Measurements from ENCODE around the gene DRC7. TPM values are rescaled to one million over a fixed set of nuclear protein-coding genes. Genes with fewer than 3 reads are reported as not detected.

DRC7 gene
- polyA plus RNA-seq, 1 donor from 2014 or later: 1.4 TPM

DNA sequence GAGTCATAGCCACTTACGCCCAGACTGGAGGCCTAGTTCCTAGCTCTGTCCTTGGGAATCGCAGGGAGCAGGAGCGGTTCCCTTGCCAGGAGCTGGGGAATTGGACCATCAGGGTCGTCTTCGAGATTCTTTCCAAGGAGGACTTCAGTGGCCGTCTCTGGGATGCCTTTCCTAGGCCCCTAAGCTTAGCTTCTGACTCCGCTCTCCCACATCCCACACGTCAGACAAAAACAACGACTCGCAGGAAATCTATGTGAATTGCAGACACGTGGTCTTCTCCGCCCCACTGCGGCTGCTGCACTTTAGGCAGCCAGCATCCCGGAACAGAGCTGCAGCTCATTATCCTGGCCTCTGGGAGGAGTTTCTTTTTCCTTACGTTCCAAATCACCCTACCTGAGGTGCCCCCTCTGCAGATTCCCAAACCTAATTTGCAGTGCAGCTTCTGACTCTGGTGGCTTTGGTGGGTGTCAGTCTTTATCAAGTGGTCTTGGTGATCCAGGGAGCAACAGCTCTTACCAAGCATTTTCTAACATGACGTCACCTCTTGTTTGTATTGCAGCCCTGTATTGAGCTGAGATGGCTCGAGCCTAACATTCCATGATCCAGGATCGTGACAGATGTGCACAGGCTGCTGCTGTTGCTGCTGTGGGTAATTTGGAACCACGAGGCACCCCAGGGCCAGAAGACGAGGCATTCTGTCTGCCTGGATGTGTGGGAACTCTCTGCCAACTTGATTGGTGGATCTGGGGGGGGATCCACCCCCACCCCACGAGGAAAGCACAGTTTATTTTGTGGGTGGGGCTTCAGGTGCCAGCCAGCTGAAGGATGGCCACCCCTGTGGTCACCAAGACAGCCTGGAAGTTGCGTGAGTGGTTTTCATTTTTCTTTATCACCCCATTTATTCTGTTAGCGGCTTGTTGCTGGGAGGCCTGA, 42.1 kb downstream of the DRC7 start:
- TF ChIP-seq RAD21 (conservative IDR thresholded peaks at IDR 0.05) (peak; percentile 36), MXI1 (conservative IDR thresholded peaks at IDR 0.05; ENCODE audit: poor library complexity, severe bottlenecking) (peak; percentile 37), POLR2AphosphoS5 (IDR thresholded peaks at IDR 0.05) (no peak), EZH2 (IDR thresholded peaks at IDR 0.05; ENCODE audit: borderline replicate concordance, insufficient read depth, low read length, poor library complexity, severe bottlenecking) (no peak), REST (IDR thresholded peaks at IDR 0.05; ENCODE audit: borderline replicate concordance) (no peak), EP300 (conservative IDR thresholded peaks at IDR 0.05; ENCODE audit: poor library complexity, severe bottlenecking) (no peak), SMC3 (conservative IDR thresholded peaks at IDR 0.05; ENCODE audit: poor library complexity) (peak; percentile 60), CTCF (IDR thresholded peaks at IDR 0.05; ENCODE audit: poor library complexity, severe bottlenecking) (peak; percentile 55), TAF1 (IDR thresholded peaks at IDR 0.05; ENCODE audit: low read depth) (no peak)
- Histone ChIP-seq H3K9ac (ENCODE audit: low read length) (peak overlapping the region; percentile 76), H3K79me2 (replicated peaks; ENCODE audit: insufficient read depth, low read length) (no peaks in the 10 kb centered on the region), H3K36me3 (ENCODE audit: insufficient read depth, low read length) (no peaks in the 10 kb centered on the region), H3K27ac (ENCODE audit: low read length) (peak overlapping the region; percentile 54), H3K27me3 (ENCODE audit: insufficient read depth, low read depth, low read length) (no peaks in the 10 kb centered on the region), H3K9me2 (ENCODE audit: insufficient read depth, low read length) (no peaks in the 10 kb centered on the region), H3K4me2 (ENCODE audit: low read length) (peak overlapping the region; percentile 80), H3K9me3 (ENCODE audit: low read length) (no peaks in the 10 kb centered on the region), H2AFZ (ENCODE audit: low read depth, low read length) (no peak overlapping the region), H4K20me1 (ENCODE audit: insufficient read depth) (no peaks in the 10 kb centered on the region), H3F3A (ENCODE audit: insufficient read depth, low read length, poor library complexity, severe bottlenecking) (no peaks in the 10 kb centered on the region), H3K4me3 (ENCODE audit: low read length) (peak overlapping the region; percentile 74)

DNA sequence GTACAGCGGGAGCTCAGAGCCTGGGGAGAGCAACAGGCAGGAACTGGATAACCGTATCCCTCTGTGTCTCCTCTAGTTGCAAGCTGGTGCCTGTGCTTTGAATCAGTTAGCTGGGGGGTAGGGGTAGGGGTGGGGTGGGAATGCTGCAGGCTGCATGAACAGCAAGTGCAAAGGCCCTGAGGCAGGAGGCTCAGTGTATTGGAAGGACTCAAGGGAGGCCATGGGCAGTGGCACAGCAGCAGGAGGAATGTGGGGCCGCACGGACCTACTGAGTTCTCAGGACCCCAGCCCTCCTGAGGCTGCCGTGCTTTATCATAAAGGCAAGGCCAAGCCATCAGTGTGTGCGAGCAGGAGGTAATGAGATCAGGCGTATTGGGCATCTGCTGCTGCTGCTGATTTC, 44.2 kb downstream of the DRC7 start:
- H3K4me3 ChIP-seq (ENCODE audit: low read length): no peak overlapping the region
- H3K79me2 ChIP-seq (replicated peaks; ENCODE audit: insufficient read depth, low read length): no peaks in the 10 kb centered on the region

More for the DNA sequence above, 44.2 kb downstream of the DRC7 start:
- H3K4me2 ChIP-seq (ENCODE audit: low read length): no peak overlapping the region
- H4K20me1 ChIP-seq (ENCODE audit: insufficient read depth): no peaks in the 10 kb centered on the region
- no peak overlapping the region for H2AFZ ChIP-seq (ENCODE audit: low read depth, low read length)
- no peak overlapping the region for H3K9ac ChIP-seq (ENCODE audit: low read length)
- no peak overlapping the region for H3K27ac ChIP-seq (ENCODE audit: low read length)
- H3K9me2 ChIP-seq (ENCODE audit: insufficient read depth, low read length): no peaks in the 10 kb centered on the region
- no peaks in the 10 kb centered on the region for H3K27me3 ChIP-seq (ENCODE audit: insufficient read depth, low read depth, low read length)
- TF ChIP-seq SMC3 (conservative IDR thresholded peaks at IDR 0.05; ENCODE audit: poor library complexity) (no peak), EZH2 (IDR thresholded peaks at IDR 0.05; ENCODE audit: borderline replicate concordance, insufficient read depth, low read length, poor library complexity, severe bottlenecking) (no peak), EP300 (conservative IDR thresholded peaks at IDR 0.05; ENCODE audit: poor library complexity, severe bottlenecking) (no peak)
- H3K36me3 ChIP-seq (ENCODE audit: insufficient read depth, low read length): no peaks in the 10 kb centered on the region
- H3K9me3 ChIP-seq (ENCODE audit: low read length): no peaks in the 10 kb centered on the region
- H3F3A ChIP-seq (ENCODE audit: insufficient read depth, low read length, poor library complexity, severe bottlenecking): no peaks in the 10 kb centered on the region

Measured in neural cell (in vitro differentiated cells).